HepG2 (cell line): ENCODE results near the gene MATN1. TPM values are rescaled to one million over a fixed set of nuclear protein-coding genes. Genes with fewer than 3 reads are reported as not detected.

ENCODE experiments used
- CHCHD3 ChIP-seq: sonication (generic); formaldehyde crosslinking; IDR thresholded peaks from 2 replicates; pipeline ENCODE4 v1.8.0; 2022; ENCODE audit warnings: mild to moderate bottlenecking, missing genetic modification reagents, moderate library complexity
- DR1 ChIP-seq: sonication (generic); formaldehyde crosslinking; IDR thresholded peaks from 2 replicates; pipeline ENCODE4 v1.8.0; 2021; ENCODE audit warnings: mild to moderate bottlenecking, missing genetic modification reagents, inconsistent platforms
- MTF1 ChIP-seq: sonication (generic); formaldehyde crosslinking; IDR thresholded peaks from 2 replicates; pipeline ENCODE4 v1.5.0; 2020; ENCODE audit warnings: missing genetic modification reagents
- SIN3B ChIP-seq: fragments of 150-350 bp; IDR thresholded peaks from 2 replicates; pipeline ENCODE4 v1.6.1; 2014; ENCODE audit warnings: low read length
- SRSF9 ChIP-seq: fragments of 200-400 bp; formaldehyde crosslinking; IDR thresholded peaks from 2 replicates; pipeline ENCODE4 v1.6.1; 2018; ENCODE audit warnings: borderline replicate concordance, mild to moderate bottlenecking, low read depth, low read length; ENCODE audit not compliant: insufficient read depth, poor library complexity, severe bottlenecking
- THAP11 ChIP-seq: IDR thresholded peaks from 2 replicates; pipeline ENCODE4 v1.6.1; 2016; ENCODE audit warnings: missing biosample characterization, missing genetic modification reagents
- TOPORS ChIP-seq: sonication (generic); formaldehyde crosslinking; IDR thresholded peaks from 2 replicates; pipeline ENCODE4 v1.8.0; 2023; ENCODE audit warnings: mild to moderate bottlenecking, missing genetic modification reagents
- ZNF260 ChIP-seq: sonication (generic); formaldehyde crosslinking; IDR thresholded peaks from 2 replicates; pipeline ENCODE4 v1.4.0; 2020; ENCODE audit warnings: missing genetic modification reagents, low read depth, mild to moderate bottlenecking, borderline replicate concordance
- ZNF292 ChIP-seq: sonication (generic); formaldehyde crosslinking; IDR thresholded peaks from 2 replicates; pipeline ENCODE4 v1.8.1; 2022; ENCODE audit warnings: mild to moderate bottlenecking, low read depth, missing genetic modification reagents, borderline replicate concordance
- ZNF296 ChIP-seq: sonication (generic); formaldehyde crosslinking; conservative IDR thresholded peaks from 2 replicates; pipeline ENCODE4 v1.5.0; 2020; ENCODE audit warnings: mild to moderate bottlenecking, missing genetic modification reagents
- ZNF350 ChIP-seq: sonication (generic); formaldehyde crosslinking; IDR thresholded peaks from 2 replicates; pipeline ENCODE4 v1.4.0; 2020; ENCODE audit warnings: mild to moderate bottlenecking, low read depth, missing genetic modification reagents, borderline replicate concordance
- ZNF382 ChIP-seq: sonication (generic); formaldehyde crosslinking; IDR thresholded peaks from 2 replicates; pipeline ENCODE4 v1.5.0; 2020; ENCODE audit warnings: missing genetic modification reagents, mild to moderate bottlenecking, borderline replicate concordance
- ZNF589 ChIP-seq: sonication (generic); formaldehyde crosslinking; conservative IDR thresholded peaks from 2 replicates; pipeline ENCODE4 v1.8.0; 2022; ENCODE audit warnings: mild to moderate bottlenecking, moderate library complexity, missing genetic modification reagents
- ZNF605 ChIP-seq: sonication (generic); formaldehyde crosslinking; IDR thresholded peaks from 2 replicates; pipeline ENCODE4 v1.8.0; 2022; ENCODE audit warnings: mild to moderate bottlenecking, missing genetic modification reagents
- ZNF619 ChIP-seq: sonication (generic); formaldehyde crosslinking; IDR thresholded peaks from 2 replicates; pipeline ENCODE4 v1.4.0; 2020; ENCODE audit warnings: mild to moderate bottlenecking, missing genetic modification reagents
- ZNF670 ChIP-seq: sonication (generic); formaldehyde crosslinking; IDR thresholded peaks from 2 replicates; pipeline ENCODE4 v1.8.0; 2022; ENCODE audit warnings: mild to moderate bottlenecking, missing genetic modification reagents, borderline replicate concordance
- ZNF7 ChIP-seq: IDR thresholded peaks from 2 replicates; pipeline ENCODE4 v1.6.1; 2016; ENCODE audit warnings: missing biosample characterization, missing genetic modification reagents
- polyA plus RNA-seq, 8 experiments: library from polyadenylated mRNA; depleted of rRNA in 3 of 8; stranded (reverse) in 7 of 8; unstranded in 1 of 8; fragments of >200 nt; fragmentation: Illumina TruSeq in 4 of 8; extraction: Trizol in 4 of 8; gene quantifications; 2 replicates each; pipeline versions ENCODE4 v1.2.1 to v1.2.3, GENCODE V29; 2011 to 2016; ENCODE audit warnings: low read depth in 4 of 8, missing spikeins in 1 of 8, mixed read lengths in 1 of 8; ENCODE audit not compliant: insufficient read depth in 1 of 8
- total RNA-seq, 5 experiments: library from RNA; depleted of rRNA; stranded (reverse); fragments of >200 nt; fragmentation: Illumina TruSeq; extraction: Trizol; gene quantifications; 2 replicates each; pipeline ENCODE4 v1.2.3, GENCODE V29; 2016; ENCODE audit warnings: low read depth in 1 of 5
- TF ChIP-seq, protein P1 (sequence below): sonication (generic); formaldehyde crosslinking; IDR thresholded peaks from 2 replicates; pipeline ENCODE4 v1.5.0; 2020; ENCODE audit warnings: missing genetic modification reagents, mild to moderate bottlenecking, borderline replicate concordance
- TF ChIP-seq, protein P2 (sequence below): sonication (generic); formaldehyde crosslinking; IDR thresholded peaks from 2 replicates; pipeline ENCODE4 v1.8.0; 2022; ENCODE audit warnings: low read depth, missing genetic modification reagents
- TF ChIP-seq, protein P3 (sequence below): IDR thresholded peaks from 2 replicates; pipeline ENCODE4 v1.6.1; 2016; ENCODE audit warnings: mild to moderate bottlenecking, missing biosample characterization, missing genetic modification reagents
- TF ChIP-seq, protein P4 (sequence below): sonication (generic); formaldehyde crosslinking; IDR thresholded peaks from 2 replicates; pipeline ENCODE4 v1.5.0; 2020; ENCODE audit warnings: missing genetic modification reagents, mild to moderate bottlenecking, borderline replicate concordance
- TF ChIP-seq, protein P5 (sequence below): sonication (generic); formaldehyde crosslinking; IDR thresholded peaks from 2 replicates; pipeline ENCODE4 v1.4.0; 2020; ENCODE audit warnings: missing genetic modification reagents
- TF ChIP-seq, protein P6 (sequence below): sonication (generic); formaldehyde crosslinking; IDR thresholded peaks from 2 replicates; pipeline ENCODE4 v1.5.1; 2020; ENCODE audit warnings: mild to moderate bottlenecking, missing genetic modification reagents, moderate library complexity

Gene MATN1
- total and polyA plus RNA-seq, 2 of the 13 experiments (the other 11 are each of a cell fraction or from before 2014, with no cell fraction given): 0.04 to 0.05 TPM

DNA sequence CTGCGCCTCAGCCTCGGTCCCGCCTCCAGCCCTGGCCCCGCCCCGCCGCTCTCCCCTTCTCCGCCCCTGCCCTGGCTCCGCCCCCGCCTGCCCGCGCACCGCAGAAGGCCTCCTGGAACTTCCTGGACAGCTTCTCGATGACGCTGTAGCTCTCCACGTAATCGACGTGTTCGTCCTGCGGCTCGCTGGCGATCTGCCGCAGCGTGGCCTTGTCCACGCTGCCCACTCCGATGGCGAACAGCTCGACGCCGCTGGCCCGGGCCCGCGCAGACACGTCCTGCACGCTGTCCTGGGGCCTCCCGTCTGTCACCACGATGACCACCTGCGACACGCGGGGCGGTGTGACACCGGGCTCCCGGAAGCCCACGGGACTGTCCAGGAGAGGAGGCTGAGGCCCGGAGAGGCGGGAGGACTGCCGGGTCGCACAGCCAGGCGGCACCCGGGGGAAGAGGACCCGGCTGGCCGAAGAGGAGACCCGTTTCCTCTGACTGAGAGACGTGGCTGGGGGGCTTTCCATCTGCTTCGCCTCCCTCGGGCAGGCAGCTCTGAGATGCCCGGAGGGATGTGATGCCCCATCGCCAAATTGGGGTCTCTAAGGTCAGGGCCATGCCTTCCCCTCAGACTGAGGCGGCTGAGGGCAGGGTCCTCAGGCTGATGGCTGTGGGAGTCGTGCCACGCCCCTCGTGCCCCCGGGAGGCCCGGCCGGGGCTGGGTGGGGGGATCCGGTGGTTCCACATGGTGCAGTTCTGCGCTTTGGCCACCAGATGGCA, 4.6 kb downstream of the MATN1 start (continued):
- TF ChIP-seq, protein P1, sequence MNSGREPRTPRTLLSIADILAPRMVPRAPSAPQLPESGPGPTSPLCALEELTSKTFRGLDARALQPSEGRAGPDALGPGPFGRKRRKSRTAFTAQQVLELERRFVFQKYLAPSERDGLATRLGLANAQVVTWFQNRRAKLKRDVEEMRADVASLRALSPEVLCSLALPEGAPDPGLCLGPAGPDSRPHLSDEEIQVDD (CRISPR knock-in tag): peak; percentile 47; the same call in 1 of the 2 replicates
- TF ChIP-seq ZNF296 (0 out of 2 replicates have a peak, but pooled peaks have one; percentile 83), ZNF589 (peak; percentile 62; the same call in 1 of the 2 replicates), ZNF605 (CRISPR knock-in tag) (peak; percentile 86), SRSF9 (no peak), DR1 (CRISPR knock-in tag) (0 out of 2 replicates have a peak, but pooled peaks have one; percentile 35), ZNF292 (CRISPR knock-in tag) (0 out of 2 replicates have a peak, but pooled peaks have one; percentile 27), TOPORS (CRISPR knock-in tag) (no peak), MTF1 (CRISPR knock-in tag) (no peak), ZNF7 (no peak), CHCHD3 (CRISPR knock-in tag) (no peak), ZNF260 (no peak), THAP11 (CRISPR knock-in tag) (peak; percentile 37; the same call in 1 of the 2 replicates), ZNF382 (CRISPR knock-in tag) (no peak), SIN3B (no peak), ZNF619 (CRISPR knock-in tag) (peak; percentile 83; the same call in 1 of the 2 replicates), ZNF350 (peak; percentile 77), ZNF670 (CRISPR knock-in tag) (peak; percentile 95)
- TF ChIP-seq, protein P2, sequence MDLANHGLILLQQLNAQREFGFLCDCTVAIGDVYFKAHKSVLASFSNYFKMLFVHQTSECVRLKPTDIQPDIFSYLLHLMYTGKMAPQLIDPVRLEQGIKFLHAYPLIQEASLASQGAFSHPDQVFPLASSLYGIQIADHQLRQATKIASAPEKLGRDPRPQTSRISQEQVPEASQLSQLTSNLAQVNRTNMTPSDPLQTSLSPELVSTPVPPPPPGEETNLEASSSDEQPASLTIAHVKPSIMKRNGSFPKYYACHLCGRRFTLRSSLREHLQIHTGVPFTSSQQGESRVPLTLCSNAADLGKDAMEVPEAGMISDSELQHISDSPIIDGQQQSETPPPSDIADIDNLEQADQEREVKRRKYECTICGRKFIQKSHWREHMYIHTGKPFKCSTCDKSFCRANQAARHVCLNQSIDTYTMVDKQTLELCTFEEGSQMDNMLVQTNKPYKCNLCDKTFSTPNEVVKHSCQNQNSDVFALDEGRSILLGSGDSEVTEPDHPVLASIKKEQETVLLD (CRISPR knock-in tag): 0 out of 2 replicates have a peak, but pooled peaks have one; percentile 37
- TF ChIP-seq, protein P3, sequence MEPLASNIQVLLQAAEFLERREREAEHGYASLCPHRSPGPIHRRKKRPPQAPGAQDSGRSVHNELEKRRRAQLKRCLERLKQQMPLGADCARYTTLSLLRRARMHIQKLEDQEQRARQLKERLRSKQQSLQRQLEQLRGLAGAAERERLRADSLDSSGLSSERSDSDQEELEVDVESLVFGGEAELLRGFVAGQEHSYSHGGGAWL (CRISPR knock-in tag): peak; percentile 92
- TF ChIP-seq, protein P4, sequence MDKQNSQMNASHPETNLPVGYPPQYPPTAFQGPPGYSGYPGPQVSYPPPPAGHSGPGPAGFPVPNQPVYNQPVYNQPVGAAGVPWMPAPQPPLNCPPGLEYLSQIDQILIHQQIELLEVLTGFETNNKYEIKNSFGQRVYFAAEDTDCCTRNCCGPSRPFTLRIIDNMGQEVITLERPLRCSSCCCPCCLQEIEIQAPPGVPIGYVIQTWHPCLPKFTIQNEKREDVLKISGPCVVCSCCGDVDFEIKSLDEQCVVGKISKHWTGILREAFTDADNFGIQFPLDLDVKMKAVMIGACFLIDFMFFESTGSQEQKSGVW: no peak
- TF ChIP-seq, protein P5, sequence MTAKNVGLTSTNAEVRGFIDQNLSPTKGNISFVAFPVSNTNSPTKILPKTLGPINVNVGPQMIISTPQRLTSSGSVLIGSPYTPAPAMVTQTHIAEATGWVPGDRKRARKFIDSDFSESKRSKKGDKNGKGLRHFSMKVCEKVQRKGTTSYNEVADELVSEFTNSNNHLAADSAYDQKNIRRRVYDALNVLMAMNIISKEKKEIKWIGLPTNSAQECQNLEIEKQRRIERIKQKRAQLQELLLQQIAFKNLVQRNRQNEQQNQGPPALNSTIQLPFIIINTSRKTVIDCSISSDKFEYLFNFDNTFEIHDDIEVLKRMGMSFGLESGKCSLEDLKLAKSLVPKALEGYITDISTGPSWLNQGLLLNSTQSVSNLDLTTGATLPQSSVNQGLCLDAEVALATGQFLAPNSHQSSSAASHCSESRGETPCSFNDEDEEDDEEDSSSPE (CRISPR knock-in tag): 0 out of 2 replicates have a peak, but pooled peaks have one; percentile 47
- TF ChIP-seq, protein P6, sequence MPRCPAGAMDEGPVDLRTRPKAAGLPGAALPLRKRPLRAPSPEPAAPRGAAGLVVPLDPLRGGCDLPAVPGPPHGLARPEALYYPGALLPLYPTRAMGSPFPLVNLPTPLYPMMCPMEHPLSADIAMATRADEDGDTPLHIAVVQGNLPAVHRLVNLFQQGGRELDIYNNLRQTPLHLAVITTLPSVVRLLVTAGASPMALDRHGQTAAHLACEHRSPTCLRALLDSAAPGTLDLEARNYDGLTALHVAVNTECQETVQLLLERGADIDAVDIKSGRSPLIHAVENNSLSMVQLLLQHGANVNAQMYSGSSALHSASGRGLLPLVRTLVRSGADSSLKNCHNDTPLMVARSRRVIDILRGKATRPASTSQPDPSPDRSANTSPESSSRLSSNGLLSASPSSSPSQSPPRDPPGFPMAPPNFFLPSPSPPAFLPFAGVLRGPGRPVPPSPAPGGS: peak; percentile 88; the same call in 1 of the 2 replicates
